Smooth muscle cell (in vitro differentiated cells): ENCODE data around the gene MLEC. TPM values are rescaled to one million over a fixed set of nuclear protein-coding genes. Genes with fewer than 3 reads are reported as not detected.

Experiments used
- DNase-seq: peaks from one replicate; lab custom pipeline; 2025; ENCODE audit not compliant: unreplicated experiment; lab: John Stamatoyannopoulos, UW
- H2AFZ ChIP-seq: fragments of 200-600 bp; sonication (generic); 2 replicates; pipeline ENCODE4 v1.6.0; 2016; ENCODE audit warnings: antibody characterized with exemption, low read depth, mild to moderate bottlenecking
- H3F3A ChIP-seq: fragments of 200-600 bp; sonication (generic); 2 replicates; pipeline ENCODE4 v1.6.0; 2017; ENCODE audit warnings: antibody characterized with exemption, low read depth
- H3K27ac ChIP-seq: fragments of 200-600 bp; sonication (generic); 2 replicates; pipeline ENCODE4 v1.5.1; 2016; ENCODE audit warnings: low read depth, mild to moderate bottlenecking
- H3K27me3 ChIP-seq: fragments of 200-600 bp; sonication (generic); 2 replicates; pipeline ENCODE4 v1.6.1; 2016; ENCODE audit warnings: low read depth, mild to moderate bottlenecking
- H3K36me3 ChIP-seq: fragments of 200-600 bp; sonication (generic); 2 replicates; pipeline ENCODE4 v1.5.1; 2016; ENCODE audit warnings: low read depth
- H3K4me1 ChIP-seq: fragments of 200-600 bp; sonication (generic); 2 replicates; pipeline ENCODE4 v1.5.1; 2016; ENCODE audit warnings: low read depth
- H3K4me2 ChIP-seq: fragments of 200-600 bp; sonication (generic); 2 replicates; pipeline ENCODE4 v1.6.0; 2016; ENCODE audit warnings: mild to moderate bottlenecking
- H3K4me3 ChIP-seq: fragments of 200-600 bp; sonication (generic); 2 replicates; pipeline ENCODE4 v1.5.1; 2016; ENCODE audit warnings: mild to moderate bottlenecking
- H3K79me2 ChIP-seq: fragments of 200-600 bp; sonication (generic); 2 replicates; pipeline ENCODE4 v1.6.0; 2016; ENCODE audit warnings: low read depth, mild to moderate bottlenecking
- H3K9ac ChIP-seq: fragments of 200-600 bp; sonication (generic); 2 replicates; pipeline ENCODE4 v1.6.0; 2016; ENCODE audit warnings: low read depth
- H3K9me3 ChIP-seq: fragments of 200-600 bp; sonication (generic); replicated peaks from 2 replicates; pipeline ENCODE4 v1.5.1; 2016; ENCODE audit warnings: low read depth
- H4K20me1 ChIP-seq: fragments of 200-600 bp; sonication (generic); 2 replicates; pipeline ENCODE4 v1.6.0; 2016; ENCODE audit warnings: low read depth
- WGBS: methylation state at CpG from one replicate; pipeline ENCODE4 v1.1.7; 2016; ENCODE audit warnings: low lambda C conversion rate; 5-methylcytosine and 5-hydroxymethylcytosine counted together
- polyA plus RNA-seq: library from polyadenylated mRNA; unstranded; fragments of >200 nt; fragmentation: Nextera tagmentation; extraction: Ambion mirVana; gene quantifications from 2 replicates; pipeline ENCODE4 v1.2.1, GENCODE V29; 2016
- total RNA-seq: library from RNA; depleted of rRNA; stranded (reverse); fragments of >200 nt; gene quantifications from 2 replicates; pipeline ENCODE4 v1.2.3, GENCODE V29; 2014
- TF ChIP-seq, protein P1 (sequence below): fragments of 200-600 bp; sonication (generic); IDR thresholded peaks from 2 replicates; pipeline ENCODE4 v1.5.1; 2017; ENCODE audit warnings: borderline replicate concordance, mild to moderate bottlenecking, antibody characterized with exemption; ENCODE audit not compliant: insufficient read depth, poor library complexity, severe bottlenecking

The MLEC gene, protein sequence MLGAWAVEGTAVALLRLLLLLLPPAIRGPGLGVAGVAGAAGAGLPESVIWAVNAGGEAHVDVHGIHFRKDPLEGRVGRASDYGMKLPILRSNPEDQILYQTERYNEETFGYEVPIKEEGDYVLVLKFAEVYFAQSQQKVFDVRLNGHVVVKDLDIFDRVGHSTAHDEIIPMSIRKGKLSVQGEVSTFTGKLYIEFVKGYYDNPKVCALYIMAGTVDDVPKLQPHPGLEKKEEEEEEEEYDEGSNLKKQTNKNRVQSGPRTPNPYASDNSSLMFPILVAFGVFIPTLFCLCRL
- total RNA-seq (70.7 and 92.5 TPM in 2 replicates), polyA plus RNA-seq (220 and 230 TPM in 2 replicates)

DNA sequence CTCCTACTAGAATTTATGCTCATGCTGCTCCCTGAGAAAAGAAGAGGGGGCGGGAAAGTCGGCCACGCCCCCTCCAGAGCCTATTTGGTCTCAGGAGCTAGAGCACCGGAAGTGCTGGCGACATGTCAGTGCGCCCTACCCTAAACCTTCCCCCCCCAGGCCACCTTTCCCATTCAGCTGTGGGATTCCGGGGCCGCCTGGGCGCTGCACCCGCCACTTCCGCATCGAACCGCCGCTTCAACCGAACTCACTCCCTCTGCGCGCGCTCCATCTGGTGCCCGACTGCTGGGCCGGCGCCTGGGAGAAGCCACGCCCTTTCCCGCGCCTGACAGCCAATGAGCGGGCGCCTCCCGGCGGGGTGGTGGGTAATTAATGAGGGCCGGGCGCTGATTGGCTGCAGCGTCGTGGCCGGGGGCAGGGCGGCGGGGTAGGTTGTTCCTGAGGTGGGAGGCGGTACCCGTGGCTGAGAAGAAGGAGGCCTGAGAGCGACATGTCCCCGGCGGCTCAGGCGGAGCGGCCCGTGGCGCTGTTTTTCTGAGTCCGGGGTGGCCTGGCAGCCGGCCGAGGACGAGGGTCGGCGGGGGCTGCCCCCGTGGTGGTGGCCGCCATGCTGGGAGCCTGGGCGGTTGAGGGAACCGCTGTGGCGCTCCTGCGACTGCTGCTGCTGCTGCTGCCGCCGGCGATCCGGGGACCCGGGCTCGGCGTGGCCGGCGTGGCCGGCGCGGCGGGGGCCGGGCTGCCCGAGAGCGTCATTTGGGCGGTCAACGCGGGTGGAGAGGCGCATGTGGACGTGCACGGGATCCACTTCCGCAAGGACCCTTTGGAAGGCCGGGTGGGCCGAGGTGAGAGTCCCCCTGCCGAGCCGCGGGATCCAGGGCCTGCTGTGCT, at the start of gene MLEC:
Gene MLEC (plus strand): TSS at position 460 of the 888 bp plus-strand sequence. CDS start 148 bp downstream, at position 608.
- peaks cover 46% of the 10 kb centered on the region for H3K79me2 ChIP-seq
- peaks cover 43% of the 10 kb centered on the region for H4K20me1 ChIP-seq
- H3K36me3 ChIP-seq = no peaks in the 10 kb centered on the region
- peak within 1 kb of the TSS; percentile 73 for H3K4me3 ChIP-seq
- H3K9ac ChIP-seq = peak within 1 kb of the TSS; percentile 79
- peak; percentile 96 for DNase-seq
- no peaks in the 10 kb centered on the region for H3K9me3 ChIP-seq
- TF ChIP-seq, protein P1, sequence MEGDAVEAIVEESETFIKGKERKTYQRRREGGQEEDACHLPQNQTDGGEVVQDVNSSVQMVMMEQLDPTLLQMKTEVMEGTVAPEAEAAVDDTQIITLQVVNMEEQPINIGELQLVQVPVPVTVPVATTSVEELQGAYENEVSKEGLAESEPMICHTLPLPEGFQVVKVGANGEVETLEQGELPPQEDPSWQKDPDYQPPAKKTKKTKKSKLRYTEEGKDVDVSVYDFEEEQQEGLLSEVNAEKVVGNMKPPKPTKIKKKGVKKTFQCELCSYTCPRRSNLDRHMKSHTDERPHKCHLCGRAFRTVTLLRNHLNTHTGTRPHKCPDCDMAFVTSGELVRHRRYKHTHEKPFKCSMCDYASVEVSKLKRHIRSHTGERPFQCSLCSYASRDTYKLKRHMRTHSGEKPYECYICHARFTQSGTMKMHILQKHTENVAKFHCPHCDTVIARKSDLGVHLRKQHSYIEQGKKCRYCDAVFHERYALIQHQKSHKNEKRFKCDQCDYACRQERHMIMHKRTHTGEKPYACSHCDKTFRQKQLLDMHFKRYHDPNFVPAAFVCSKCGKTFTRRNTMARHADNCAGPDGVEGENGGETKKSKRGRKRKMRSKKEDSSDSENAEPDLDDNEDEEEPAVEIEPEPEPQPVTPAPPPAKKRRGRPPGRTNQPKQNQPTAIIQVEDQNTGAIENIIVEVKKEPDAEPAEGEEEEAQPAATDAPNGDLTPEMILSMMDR = no peak
- peak within 1 kb of the TSS; percentile 94 for H3K4me2 ChIP-seq
- 1% methylated on average over 83 of the region's 84 CpGs for WGBS
- H3K27ac ChIP-seq = peak within 1 kb of the TSS; percentile 85
- peak within 1 kb of the TSS; percentile 81 for H2AFZ ChIP-seq
- peaks cover 19% of the 10 kb centered on the region for H3K4me1 ChIP-seq
- no peaks in the 10 kb centered on the region for H3K27me3 ChIP-seq
- H3F3A ChIP-seq = no peaks in the 10 kb centered on the region

DNA sequence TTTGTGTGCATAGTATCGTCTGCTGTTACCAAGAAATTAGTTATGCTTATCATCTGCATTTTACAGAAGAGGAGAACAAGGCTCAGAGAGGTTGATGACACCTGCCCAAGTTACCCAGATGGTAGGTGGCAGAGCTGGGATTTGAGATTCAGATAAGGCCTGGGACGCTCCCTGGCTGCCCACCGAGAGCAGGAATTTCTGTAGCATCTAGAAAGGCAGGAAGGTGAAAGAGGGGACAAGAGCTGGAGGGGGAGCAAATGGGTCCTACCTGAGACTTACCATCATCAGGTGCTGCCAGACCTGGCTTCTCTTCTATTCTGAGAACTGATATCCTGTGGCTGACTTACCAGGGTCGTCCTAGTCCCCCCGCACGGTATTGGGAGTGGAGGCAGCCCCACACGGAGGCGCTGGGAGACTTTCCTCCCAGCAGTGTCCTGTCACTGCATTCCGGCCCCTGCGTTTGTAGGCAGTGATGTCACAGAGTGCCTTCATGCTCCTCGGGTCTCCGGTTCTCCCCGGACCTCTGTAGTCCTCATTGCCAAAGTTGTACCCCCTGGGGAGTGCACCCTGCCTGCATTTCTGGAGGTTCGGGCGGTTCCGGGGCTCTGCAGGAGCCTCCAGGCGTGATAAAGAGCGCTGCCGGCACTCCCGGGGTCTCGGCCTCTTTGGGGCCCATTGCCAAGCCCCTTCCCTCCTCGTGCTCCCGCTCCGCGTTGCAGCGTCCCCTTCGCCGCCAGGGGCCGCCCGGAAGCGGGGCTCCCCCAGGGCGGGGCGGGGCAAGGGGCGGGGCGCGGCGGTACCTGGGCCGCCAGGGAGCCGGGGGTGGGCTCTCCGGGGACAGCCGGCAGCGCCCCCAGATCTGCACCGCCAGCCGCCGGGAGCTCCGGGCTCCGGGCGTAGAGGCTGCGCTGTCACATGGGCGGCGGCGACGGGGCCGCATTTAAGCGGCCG, 46.9 kb upstream of the MLEC start, which contains the start of gene CABP1:
Gene CABP1 (plus strand): TSS at position 856 of the 951 bp plus-strand sequence. CDS start 60 bp downstream, at position 916.
- TF ChIP-seq, protein P1 = peak; percentile 20
- no peak within 1 kb of the TSS for H3K9ac ChIP-seq
- H3K79me2 ChIP-seq = no peaks in the 10 kb centered on the region
- WGBS = 7% methylated on average over 53 of the region's 56 CpGs
- H3K4me3 ChIP-seq = peak within 1 kb of the TSS; percentile 47
- H3K36me3 ChIP-seq = no peaks in the 10 kb centered on the region
- H3K4me2 ChIP-seq = peak within 1 kb of the TSS; percentile 93
- no peaks in the 10 kb centered on the region for H3F3A ChIP-seq
- H4K20me1 ChIP-seq = no peaks in the 10 kb centered on the region
- peaks cover 64% of the 10 kb centered on the region for H3K27me3 ChIP-seq
- no peaks in the 10 kb centered on the region for H3K9me3 ChIP-seq
- DNase-seq = no peak
- H3K4me1 ChIP-seq = peaks cover 4% of the 10 kb centered on the region
- no peak within 1 kb of the TSS for H3K27ac ChIP-seq
- H2AFZ ChIP-seq = no peak within 1 kb of the TSS

DNA sequence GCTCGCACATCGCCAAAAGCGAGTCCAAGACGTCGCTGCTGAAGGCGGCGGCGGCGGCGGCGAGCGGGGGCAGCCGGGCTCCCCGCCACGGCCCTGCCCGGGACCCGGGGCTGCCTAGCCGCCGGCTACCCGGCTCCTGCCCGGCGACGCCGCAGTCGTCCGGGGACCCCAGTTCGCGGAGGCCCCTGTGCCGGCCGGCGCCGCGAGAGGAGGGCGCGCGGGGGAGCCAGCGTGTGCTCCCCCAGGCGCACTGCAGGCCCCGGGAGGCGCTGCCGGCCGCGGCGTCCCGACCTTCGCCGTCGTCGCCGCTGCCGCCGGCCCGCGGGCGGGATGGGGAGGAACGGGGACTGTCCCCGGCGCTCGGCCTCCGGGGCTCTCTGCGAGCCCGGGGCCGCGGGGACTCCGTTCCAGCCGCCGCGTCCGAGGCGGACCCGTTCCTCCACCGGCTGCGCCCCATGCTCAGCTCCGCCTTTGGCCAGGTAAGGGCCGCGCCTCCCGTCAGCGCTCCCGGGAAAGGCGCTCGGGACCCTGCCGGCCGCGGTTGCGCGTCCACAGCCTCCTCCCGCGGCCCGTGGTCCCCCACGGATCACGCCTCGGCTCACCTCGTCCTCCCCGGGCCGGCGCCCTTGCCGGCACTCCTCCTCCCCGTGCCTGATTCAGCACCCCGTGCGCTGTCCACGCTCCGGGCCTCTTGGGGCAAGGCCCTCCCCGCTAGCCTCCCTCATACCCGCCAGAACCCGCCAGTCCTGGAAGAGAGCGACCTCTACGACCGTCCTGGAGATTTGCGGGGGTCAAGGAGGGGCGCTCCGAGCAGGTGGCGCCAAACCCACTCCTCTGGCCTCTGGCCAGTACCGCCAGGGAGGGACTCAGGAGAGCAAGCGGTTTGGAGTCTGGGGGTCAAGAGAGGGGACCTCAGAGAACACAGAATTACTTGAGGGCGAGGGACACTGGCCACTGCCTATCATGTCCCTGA, 45.8 kb upstream of the MLEC start:
- no peak overlapping the region for H2AFZ ChIP-seq
- no peaks in the 10 kb centered on the region for H3K79me2 ChIP-seq
- H3K9ac ChIP-seq = no peak overlapping the region
- no peaks in the 10 kb centered on the region for H4K20me1 ChIP-seq
- H3F3A ChIP-seq = no peaks in the 10 kb centered on the region
- H3K27ac ChIP-seq = no peak overlapping the region
- 2% methylated on average over 90 of the region's 115 CpGs for WGBS
- DNase-seq = peak; percentile 35
- H3K9me3 ChIP-seq = no peaks in the 10 kb centered on the region
- peaks cover 74% of the 10 kb centered on the region for H3K27me3 ChIP-seq
- peak overlapping the region; percentile 93 for H3K4me2 ChIP-seq
- no peaks in the 10 kb centered on the region for H3K36me3 ChIP-seq
- H3K4me3 ChIP-seq = peak overlapping the region; percentile 47
- TF ChIP-seq, protein P1 = no peak
- H3K4me1 ChIP-seq = peaks cover 4% of the 10 kb centered on the region
